ENCODE data around the gene CCDC182. TPM values are rescaled to one million over a fixed set of nuclear protein-coding genes. Genes with fewer than 3 reads are reported as not detected.
A peak's percentile ranks its signal among the peaks of the same experiment; 100 is the strongest.

The CCDC182 gene
- total RNA-seq, 1 donor: not detected

- TF ChIP-seq CTCF (IDR thresholded peaks at IDR 0.05; ENCODE audit: insufficient read depth, low read depth, low read length): no peak
- no peak overlapping the region for H3K4me3 ChIP-seq (ENCODE audit: low read depth, low read length)
- no peak for DNase-seq (ENCODE audit: low read depth)
Observed at GRCh38 chr17:57706761-57707160, 38.3 kb downstream of the CCDC182 start.

- no peak for DNase-seq (ENCODE audit: low read depth)
Observed at GRCh38 chr17:57705921-57706695, 39.0 kb downstream of the CCDC182 start.

GRCh38 chr17:57704448-57704847 lies 40.7 kb downstream of the CCDC182 start:
- TF ChIP-seq CTCF (IDR thresholded peaks at IDR 0.05; ENCODE audit: insufficient read depth, low read depth, low read length): no peak
- H3K4me3 ChIP-seq (ENCODE audit: low read depth, low read length): no peak overlapping the region
- no peak for DNase-seq (ENCODE audit: low read depth)

More at GRCh38 chr17:57705921-57706695, 39.0 kb downstream of the CCDC182 start:
- no peak for TF ChIP-seq CTCF (IDR thresholded peaks at IDR 0.05; ENCODE audit: insufficient read depth, low read depth, low read length)
- no peak overlapping the region for H3K4me3 ChIP-seq (ENCODE audit: low read depth, low read length)

DNA sequence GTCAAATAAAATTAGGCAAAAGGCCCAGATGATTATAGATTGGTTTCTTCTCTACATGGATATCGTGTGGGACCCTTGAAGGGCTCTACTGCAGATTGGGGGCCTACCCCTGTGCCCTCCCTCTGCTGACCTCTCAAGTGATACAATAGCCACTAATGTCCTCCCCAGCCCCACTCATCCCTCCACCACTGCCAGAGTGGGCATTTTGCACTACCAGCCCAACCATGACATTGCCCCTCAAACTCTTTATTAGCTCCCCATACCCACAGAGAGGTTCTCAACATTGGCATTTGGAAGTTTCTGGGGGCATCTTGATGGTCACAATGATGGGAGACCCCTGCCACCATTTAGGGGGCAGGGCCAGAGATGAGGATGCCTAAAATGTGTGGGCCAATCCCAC lies 41.8 kb downstream of the CCDC182 start:
- no peak overlapping the region for H3K4me3 ChIP-seq (ENCODE audit: low read depth, low read length)
- TF ChIP-seq CTCF (IDR thresholded peaks at IDR 0.05; ENCODE audit: insufficient read depth, low read depth, low read length): no peak
- no peak for DNase-seq (ENCODE audit: low read depth)

GRCh38 chr17:57701124-57701523 lies 44.0 kb downstream of the CCDC182 start:
- no peak overlapping the region for H3K4me3 ChIP-seq (ENCODE audit: low read depth, low read length)
- no peak for TF ChIP-seq CTCF (IDR thresholded peaks at IDR 0.05; ENCODE audit: insufficient read depth, low read depth, low read length)
- no peak for DNase-seq (ENCODE audit: low read depth)

- DNase-seq (ENCODE audit: low read depth): peak; percentile 19
- TF ChIP-seq CTCF (IDR thresholded peaks at IDR 0.05; ENCODE audit: insufficient read depth, low read depth, low read length): no peak
- H3K4me3 ChIP-seq (ENCODE audit: low read depth, low read length): no peak overlapping the region
Observed at GRCh38 chr17:57699751-57700219, 45.3 kb downstream of the CCDC182 start.
